Naive B cell (primary cell): Measurements from ENCODE around the gene RAET1E. TPM values are rescaled to one million over a fixed set of nuclear protein-coding genes. Genes with fewer than 3 reads are reported as not detected.
"Not testable (repeated sequence)": the region's sequence is repeated elsewhere in the genome, so short reads cannot be mapped to it uniquely, and the experiment has no call there.

ENCODE experiments used
- ATAC-seq, 2 donors: fragments of 150-1000 bp; cut with Tn5 transposase; 2 replicates each; pipeline ENCODE4 v1.10.0; 2021; ENCODE audit warnings: low read depth in 2 of 2, mild to moderate bottlenecking in 2 of 2, moderate library complexity in 2 of 2
- DNase-seq: peaks from one replicate; pipeline ENCODE4 v3.0.0; 2022
- H3K27ac Mint-ChIP-seq, 6 donors: one replicate each; pipeline ENCODE4 v1.8.0; 2020 to 2022; ENCODE audit warnings: mild to moderate bottlenecking in 6 of 6, mixed read lengths in 6 of 6, moderate library complexity in 5 of 6, inconsistent platforms in 2 of 6
- H3K27me3 Mint-ChIP-seq, 3 donors: one replicate each; pipeline ENCODE4 v1.8.0; 2021 to 2022; ENCODE audit warnings: mixed read lengths in 3 of 3, mild to moderate bottlenecking in 1 of 3
- H3K36me3 Mint-ChIP-seq, 2 donors: one replicate each; pipeline ENCODE4 v1.8.0; 2020 to 2022; ENCODE audit warnings: mixed read lengths in 2 of 2, inconsistent platforms in 1 of 2, mild to moderate bottlenecking in 1 of 2
- H3K4me1 Mint-ChIP-seq, 3 donors: one replicate each; pipeline ENCODE4 v1.8.0; 2020 to 2022; ENCODE audit warnings: mixed read lengths in 3 of 3, inconsistent platforms in 1 of 3, mild to moderate bottlenecking in 1 of 3, moderate library complexity in 1 of 3
- H3K4me3 Mint-ChIP-seq, 8 donors: one replicate each; pipeline ENCODE4 v1.8.0; 2020 to 2022; ENCODE audit warnings: mild to moderate bottlenecking in 8 of 8, mixed read lengths in 8 of 8, moderate library complexity in 8 of 8, inconsistent platforms in 2 of 8
- H3K9me3 Mint-ChIP-seq, 7 donors: one replicate each; pipeline ENCODE4 v1.8.0; 2020 to 2022; ENCODE audit warnings: mixed read lengths in 7 of 7, mild to moderate bottlenecking in 5 of 7, inconsistent platforms in 2 of 7, moderate library complexity in 1 of 7
- polyA plus RNA-seq, 6 donors: library from polyadenylated mRNA; unstranded; fragments of 300-500 nt; fragmentation: Illumina TruSeq; gene quantifications; one replicate each; pipeline ENCODE4 v1.2.3, GENCODE V29; 2021; ENCODE audit warnings: low read depth in 6 of 6

The RAET1E gene
- polyA plus RNA-seq, 6 donors from 2014 or later: not detected

GRCh38 chr6:149869275-149869892 lies 28.5 kb downstream of the RAET1E start:
- Mint-ChIP-seq H3K27ac (no peak overlapping the region), H3K9me3 (peaks cover 0 to 20% (median 13%) of the 10 kb centered on the region in 7 donors), H3K27me3 (peaks cover 30 to 38% (median 37%) of the 10 kb centered on the region in 3 donors), H3K4me3 (no peak overlapping the region), H3K4me1 (peaks cover 0 to 6% (median 5%) of the 10 kb centered on the region in 3 donors), H3K36me3 (no peaks in the 10 kb centered on the region)
- DNase-seq: no peak
- no peak for ATAC-seq

GRCh38 chr6:149867876-149868640 lies 29.9 kb downstream of the RAET1E start:
- no peak overlapping the region for H3K4me3 Mint-ChIP-seq
- H3K27me3 Mint-ChIP-seq: peaks cover 22 to 33% (median 27%) of the 10 kb centered on the region in 3 donors
- ATAC-seq (no peak), DNase-seq (no peak)
- peaks cover 0 to 11% (median 8%) of the 10 kb centered on the region in 7 donors for H3K9me3 Mint-ChIP-seq
- H3K36me3 Mint-ChIP-seq: no peaks in the 10 kb centered on the region
- peak overlapping the region in 1 of 6 donors; percentile 63 for H3K27ac Mint-ChIP-seq
- peaks cover 2 to 7% (median 6%) of the 10 kb centered on the region in 3 donors for H3K4me1 Mint-ChIP-seq

GRCh38 chr6:149864578-149865535 lies 33.1 kb downstream of the RAET1E start:
- Mint-ChIP-seq H3K36me3 (no peaks in the 10 kb centered on the region), H3K27ac (peak overlapping the region in 2 of 6 donors; percentile 53 to 54)
- DNase-seq: peak; percentile 44

GRCh38 chr6:149863698-149864577 lies 34.0 kb downstream of the RAET1E start, which contains the start of gene LRP11:
Gene LRP11 (minus strand): TSS chr6:149864359. CDS start chr6:149864020, 339 bp downstream.
- Mint-ChIP-seq H3K27me3 (peaks cover 36 to 43% (median 43%) of the 10 kb centered on the region in 3 donors), H3K36me3 (no peaks in the 10 kb centered on the region), H3K4me3 (peak within 1 kb of the TSS; percentile 63 to 87 (median 77)), H3K9me3 (no peaks in the 10 kb centered on the region), H3K4me1 (peaks cover 4 to 12% (median 10%) of the 10 kb centered on the region in 3 donors), H3K27ac (peak within 1 kb of the TSS in 2 of 6 donors; percentile 53 to 54)
- DNase-seq (peak; percentile 79), ATAC-seq (peak; percentile 88)

More at GRCh38 chr6:149864578-149865535, 33.1 kb downstream of the RAET1E start:
- peaks cover 4 to 12% (median 10%) of the 10 kb centered on the region in 3 donors for H3K4me1 Mint-ChIP-seq
- H3K9me3 Mint-ChIP-seq: no peaks in the 10 kb centered on the region
- peaks cover 36 to 46% (median 40%) of the 10 kb centered on the region in 3 donors for H3K27me3 Mint-ChIP-seq
- peak; percentile 34 to 40 for ATAC-seq
- peak overlapping the region in 7 of 8 donors; percentile 57 to 87 (median 75) for H3K4me3 Mint-ChIP-seq

GRCh38 chr6:149862922-149863697 lies 34.8 kb downstream of the RAET1E start:
- DNase-seq (peak; percentile 33), ATAC-seq (peak; percentile 8 to 11)
- H3K4me1 Mint-ChIP-seq: peaks cover 4 to 12% (median 6%) of the 10 kb centered on the region in 3 donors
- peak overlapping the region in 2 of 6 donors; percentile 17 to 28 for H3K27ac Mint-ChIP-seq
- no peaks in the 10 kb centered on the region for H3K36me3 Mint-ChIP-seq
- peak overlapping the region; percentile 30 to 83 (median 76) for H3K4me3 Mint-ChIP-seq
- H3K27me3 Mint-ChIP-seq: peaks cover 37 to 43% (median 38%) of the 10 kb centered on the region in 3 donors
- no peaks in the 10 kb centered on the region for H3K9me3 Mint-ChIP-seq

GRCh38 chr6:149862424-149862738 lies 35.5 kb downstream of the RAET1E start:
- H3K36me3 Mint-ChIP-seq, ATAC-seq, DNase-seq, H3K9me3 Mint-ChIP-seq, H3K27ac Mint-ChIP-seq: not testable (repeated sequence)
- Mint-ChIP-seq H3K4me3 (peak overlapping the region in 7 of 8 donors; percentile 3 to 69 (median 50)), H3K27me3 (peaks cover 37 to 43% (median 41%) of the 10 kb centered on the region in 3 donors), H3K4me1 (peaks cover 4 to 12% (median 6%) of the 10 kb centered on the region in 3 donors)

- H3K27ac Mint-ChIP-seq: peak overlapping the region in 1 of 6 donors; percentile 12
- H3K27me3 Mint-ChIP-seq: peaks cover 37 to 43% (median 41%) of the 10 kb centered on the region in 3 donors
- H3K4me1 Mint-ChIP-seq: peaks cover 4 to 12% (median 6%) of the 10 kb centered on the region in 3 donors
- no peaks in the 10 kb centered on the region for H3K36me3 Mint-ChIP-seq
- H3K9me3 Mint-ChIP-seq: no peaks in the 10 kb centered on the region
- ATAC-seq (no peak), DNase-seq (no peak)
- peak overlapping the region in 7 of 8 donors; percentile 20 to 74 (median 50) for H3K4me3 Mint-ChIP-seq
Observed at GRCh38 chr6:149861603-149862423, 36.1 kb downstream of the RAET1E start.

- Mint-ChIP-seq H3K27ac (no peak overlapping the region), H3K36me3 (no peaks in the 10 kb centered on the region), H3K27me3 (peaks cover 34 to 39% (median 37%) of the 10 kb centered on the region in 3 donors), H3K4me1 (peaks cover 4 to 12% (median 6%) of the 10 kb centered on the region in 3 donors), H3K4me3 (peak overlapping the region in 4 of 8 donors; percentile 29 to 74 (median 56)), H3K9me3 (no peaks in the 10 kb centered on the region)
- no peak for ATAC-seq
- DNase-seq: no peak
Observed at GRCh38 chr6:149860834-149861602, 36.9 kb downstream of the RAET1E start.

GRCh38 chr6:149860513-149860833 lies 37.4 kb downstream of the RAET1E start:
- Mint-ChIP-seq H3K27ac (no peak overlapping the region), H3K9me3 (no peaks in the 10 kb centered on the region), H3K27me3 (peaks cover 31 to 38% (median 36%) of the 10 kb centered on the region in 3 donors), H3K36me3 (no peaks in the 10 kb centered on the region), H3K4me1 (peaks cover 4 to 12% (median 6%) of the 10 kb centered on the region in 3 donors), H3K4me3 (no peak overlapping the region)
- DNase-seq (no peak), ATAC-seq (no peak)

- no peaks in the 10 kb centered on the region for H3K36me3 Mint-ChIP-seq
- no peak for ATAC-seq
- H3K9me3 Mint-ChIP-seq: no peaks in the 10 kb centered on the region
- no peak for DNase-seq
- H3K4me1 Mint-ChIP-seq: peaks cover 6 to 11% (median 6%) of the 10 kb centered on the region in 3 donors
- H3K4me3 Mint-ChIP-seq: no peak overlapping the region
- peaks cover 32 to 36% (median 33%) of the 10 kb centered on the region in 3 donors for H3K27me3 Mint-ChIP-seq
- no peak overlapping the region for H3K27ac Mint-ChIP-seq
Observed at GRCh38 chr6:149859938-149860337, 38.0 kb downstream of the RAET1E start.
